DND-41 (cell line): ENCODE data around the gene MTA1.

Experiments used
- ATAC-seq: fragments of 200-7000 bp; cut with Tn5 transposase; 3 replicates; pipeline ENCODE4 v1.9.1; 2021; ENCODE audit warnings: low read depth; ENCODE audit not compliant: insufficient read depth
- DNase-seq: peaks from one replicate; pipeline ENCODE4 v3.0.0-alpha.2; 2020
- H2AFZ ChIP-seq: 2 replicates; pipeline ENCODE4 v1.6.0; 2012; ENCODE audit warnings: low read depth, low read length
- H3K27ac ChIP-seq: 2 replicates; pipeline ENCODE4 v1.5.1; 2012; ENCODE audit warnings: low read length, inconsistent platforms
- H3K27me3 ChIP-seq: fragments of 200-600 bp; sonication (generic); 2 replicates; pipeline ENCODE4 v1.6.0; 2012; ENCODE audit warnings: low read length, mild to moderate bottlenecking, inconsistent platforms; ENCODE audit not compliant: insufficient read depth, poor library complexity
- H3K36me3 ChIP-seq: 2 replicates; pipeline ENCODE4 v1.5.1; 2012; ENCODE audit warnings: low read length, inconsistent platforms; ENCODE audit not compliant: insufficient read depth
- H3K4me1 ChIP-seq: 2 replicates; pipeline ENCODE4 v1.5.1; 2012; ENCODE audit warnings: mild to moderate bottlenecking, low read length; ENCODE audit not compliant: insufficient read depth
- H3K4me2 ChIP-seq: 2 replicates; pipeline ENCODE4 v1.6.0; 2012; ENCODE audit warnings: mild to moderate bottlenecking, moderate library complexity, low read length, inconsistent platforms; ENCODE audit not compliant: insufficient read depth
- H3K4me3 ChIP-seq, 2 experiments: fragments of 200-600 bp in 1 of 2; shearing (Covaris generic) in 1 of 2; 2 replicates each; pipeline ENCODE4 v1.5.1; 2012 to 2016; ENCODE audit warnings: inconsistent platforms in 2 of 2, low read length in 2 of 2, mild to moderate bottlenecking in 2 of 2, low read depth in 1 of 2, moderate library complexity in 1 of 2
- H3K79me2 ChIP-seq: 2 replicates; pipeline ENCODE4 v1.6.0; 2012; ENCODE audit warnings: low read length, inconsistent platforms; ENCODE audit not compliant: insufficient read depth
- H3K9ac ChIP-seq: 2 replicates; pipeline ENCODE4 v1.6.0; 2012; ENCODE audit warnings: low read depth, mild to moderate bottlenecking, inconsistent platforms, low read length, moderate library complexity
- H3K9me3 ChIP-seq: 2 replicates; pipeline ENCODE4 v1.5.1; 2012; ENCODE audit warnings: low read length, moderate library complexity, mild to moderate bottlenecking, inconsistent platforms; ENCODE audit not compliant: insufficient read depth, severe bottlenecking
- H4K20me1 ChIP-seq: 2 replicates; pipeline ENCODE4 v1.6.0; 2012; ENCODE audit warnings: low read length; ENCODE audit not compliant: insufficient read depth
- EZH2 ChIP-seq: IDR thresholded peaks from 3 replicates; pipeline ENCODE4 v1.6.1; 2012; ENCODE audit warnings: borderline replicate concordance, low read depth, mild to moderate bottlenecking, moderate library complexity, low read length, inconsistent platforms; ENCODE audit not compliant: severe bottlenecking
- TF ChIP-seq, protein P1 (sequence below): IDR thresholded peaks from 2 replicates; pipeline ENCODE4 v1.5.1; 2012; ENCODE audit warnings: borderline replicate concordance, low read length, moderate library complexity, mild to moderate bottlenecking; ENCODE audit not compliant: poor library complexity, severe bottlenecking; ENCODE audit errors: extremely low read depth

Gene MTA1

GRCh38 chr14:105501504-105502291, 82.1 kb downstream of the MTA1 start:
- peaks cover 19% of the 10 kb centered on the region for H4K20me1 ChIP-seq
- no peaks in the 10 kb centered on the region for H3K4me1 ChIP-seq
- H3K79me2 ChIP-seq, result no peaks in the 10 kb centered on the region
- DNase-seq (no peak), ATAC-seq (no peak)
- H3K4me3 ChIP-seq, result no peak overlapping the region
- H3K9me3 ChIP-seq, result no peaks in the 10 kb centered on the region
- TF ChIP-seq EZH2, result no peak
- TF ChIP-seq, protein P1, sequence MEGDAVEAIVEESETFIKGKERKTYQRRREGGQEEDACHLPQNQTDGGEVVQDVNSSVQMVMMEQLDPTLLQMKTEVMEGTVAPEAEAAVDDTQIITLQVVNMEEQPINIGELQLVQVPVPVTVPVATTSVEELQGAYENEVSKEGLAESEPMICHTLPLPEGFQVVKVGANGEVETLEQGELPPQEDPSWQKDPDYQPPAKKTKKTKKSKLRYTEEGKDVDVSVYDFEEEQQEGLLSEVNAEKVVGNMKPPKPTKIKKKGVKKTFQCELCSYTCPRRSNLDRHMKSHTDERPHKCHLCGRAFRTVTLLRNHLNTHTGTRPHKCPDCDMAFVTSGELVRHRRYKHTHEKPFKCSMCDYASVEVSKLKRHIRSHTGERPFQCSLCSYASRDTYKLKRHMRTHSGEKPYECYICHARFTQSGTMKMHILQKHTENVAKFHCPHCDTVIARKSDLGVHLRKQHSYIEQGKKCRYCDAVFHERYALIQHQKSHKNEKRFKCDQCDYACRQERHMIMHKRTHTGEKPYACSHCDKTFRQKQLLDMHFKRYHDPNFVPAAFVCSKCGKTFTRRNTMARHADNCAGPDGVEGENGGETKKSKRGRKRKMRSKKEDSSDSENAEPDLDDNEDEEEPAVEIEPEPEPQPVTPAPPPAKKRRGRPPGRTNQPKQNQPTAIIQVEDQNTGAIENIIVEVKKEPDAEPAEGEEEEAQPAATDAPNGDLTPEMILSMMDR, result no peak
- peaks cover 23% of the 10 kb centered on the region for H3K36me3 ChIP-seq
- no peak overlapping the region for H3K4me2 ChIP-seq
- no peaks in the 10 kb centered on the region for H3K27me3 ChIP-seq
- no peak overlapping the region for H3K27ac ChIP-seq
- no peak overlapping the region for H2AFZ ChIP-seq
- H3K9ac ChIP-seq, result no peak overlapping the region

GRCh38 chr14:105502446-105503295, 83.0 kb downstream of the MTA1 start:
- H2AFZ ChIP-seq, result no peak overlapping the region
- no peaks in the 10 kb centered on the region for H3K9me3 ChIP-seq
- H4K20me1 ChIP-seq, result peaks cover 14% of the 10 kb centered on the region
- no peak overlapping the region for H3K4me2 ChIP-seq
- TF ChIP-seq EZH2, result no peak
- TF ChIP-seq, protein P1, result no peak
- H3K27me3 ChIP-seq, result peaks cover 2% of the 10 kb centered on the region
- H3K27ac ChIP-seq, result no peak overlapping the region
- peaks cover 17% of the 10 kb centered on the region for H3K36me3 ChIP-seq
- no peak overlapping the region for H3K4me3 ChIP-seq
- H3K79me2 ChIP-seq, result no peaks in the 10 kb centered on the region
- no peaks in the 10 kb centered on the region for H3K4me1 ChIP-seq
- DNase-seq, result no peak
- ATAC-seq, result no peak
- H3K9ac ChIP-seq, result no peak overlapping the region

DNA sequence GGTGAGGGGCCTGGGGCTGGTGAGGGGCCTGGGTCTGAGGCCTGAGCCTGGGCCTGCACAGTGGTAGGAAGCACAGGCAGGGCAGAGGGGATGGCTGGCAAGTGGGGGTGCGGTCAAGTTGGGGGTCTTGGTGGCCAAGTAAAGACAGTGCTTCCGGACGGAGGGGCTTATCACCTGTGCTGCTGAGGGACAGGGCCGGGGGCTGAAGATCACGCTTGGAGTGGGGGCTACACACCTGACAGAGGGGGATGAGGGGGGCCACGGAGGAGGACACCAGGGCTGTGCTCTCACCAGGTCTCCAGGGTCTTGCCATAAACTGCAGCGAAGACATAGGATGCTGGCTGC, 83.6 kb downstream of the MTA1 start:
- Histone ChIP-seq H3K9ac (no peak overlapping the region), H4K20me1 (peaks cover 16% of the 10 kb centered on the region), H3K27me3 (peaks cover 7% of the 10 kb centered on the region), H3K27ac (no peak overlapping the region), H3K4me1 (no peaks in the 10 kb centered on the region), H3K79me2 (no peaks in the 10 kb centered on the region), H3K4me2 (no peak overlapping the region), H2AFZ (no peak overlapping the region), H3K4me3 (no peak overlapping the region), H3K9me3 (no peaks in the 10 kb centered on the region), H3K36me3 (peaks cover 11% of the 10 kb centered on the region)
- TF ChIP-seq EZH2, result no peak
- TF ChIP-seq, protein P1, result no peak
- no peak for DNase-seq
- ATAC-seq, result no peak
